PC-9 (cell line): ENCODE measurements around the gene ATF1. TPM values are rescaled to one million over a fixed set of nuclear protein-coding genes. Genes with fewer than 3 reads are reported as not detected.

Source experiments
- BruUV-seq: library from RNA; stranded (reverse); fragments of 400-500 nt; replicated peaks from 2 replicates; lab custom pipeline; 2021; lab: Mats Ljungman, UMichigan
- CTCF ChIA-PET: fragments of 300-600 bp; sonication (Branson Sonifier 250); formaldehyde crosslinking; loops from one replicate; lab custom pipeline; 2022; ENCODE audit warnings: antibody characterized with exemption; lab: Charles Lee
- POLR2A ChIA-PET: fragments of 300-600 bp; sonication (Branson Sonifier 250); formaldehyde crosslinking; loops from one replicate; lab custom pipeline; 2022; ENCODE audit warnings: antibody characterized with exemption; ENCODE audit not compliant: unreplicated experiment; lab: Charles Lee
- DNase-seq, 2 experiments: peaks; one replicate each; pipeline versions ENCODE4 v3.0.0 to v3.0.0-alpha.2; 2015 to 2022; ENCODE audit warnings: mixed read lengths in 1 of 2
- H2AFZ ChIP-seq: fragments of 200-600 bp; sonication (generic); 2 replicates; pipeline ENCODE4 v1.8.1; 2017; ENCODE audit warnings: antibody characterized with exemption
- H3F3A ChIP-seq: fragments of 200-600 bp; sonication (generic); 2 replicates; pipeline ENCODE4 v1.8.1; 2017; ENCODE audit warnings: antibody characterized with exemption, mild to moderate bottlenecking, low read depth; ENCODE audit not compliant: insufficient read depth
- H3K27ac ChIP-seq: fragments of 200-600 bp; sonication (generic); 2 replicates; pipeline ENCODE4 v1.6.1; 2016; ENCODE audit warnings: mixed run types
- H3K27me3 ChIP-seq: fragments of 200-600 bp; sonication (generic); 2 replicates; pipeline ENCODE4 v1.6.1; 2016; ENCODE audit warnings: low read depth, mixed run types; ENCODE audit not compliant: insufficient read depth
- H3K36me3 ChIP-seq: fragments of 200-600 bp; sonication (generic); 2 replicates; pipeline ENCODE4 v1.6.1; 2016; ENCODE audit warnings: low read depth, mixed run types
- H3K4me1 ChIP-seq: fragments of 200-600 bp; sonication (generic); replicated peaks from 2 replicates; pipeline ENCODE4 v1.6.1; 2016; ENCODE audit warnings: mixed run types; ENCODE audit not compliant: insufficient read depth
- H3K4me2 ChIP-seq: fragments of 200-600 bp; sonication (generic); 2 replicates; pipeline ENCODE4 v1.6.1; 2017; ENCODE audit warnings: mixed run types
- H3K4me3 ChIP-seq: fragments of 200-600 bp; sonication (generic); 2 replicates; pipeline ENCODE4 v1.6.1; 2016; ENCODE audit warnings: mixed run types
- H3K79me2 ChIP-seq: fragments of 200-600 bp; sonication (generic); 2 replicates; pipeline ENCODE4 v1.6.1; 2017; ENCODE audit warnings: low read depth, mixed run types
- H3K9me2 ChIP-seq: fragments of 200-600 bp; sonication (generic); 2 replicates; pipeline ENCODE4 v1.8.1; 2017; ENCODE audit warnings: mild to moderate bottlenecking; ENCODE audit not compliant: insufficient read depth
- H3K9me3 ChIP-seq: fragments of 200-600 bp; sonication (generic); 2 replicates; pipeline ENCODE4 v1.8.1; 2016; ENCODE audit warnings: low read depth; ENCODE audit not compliant: insufficient read depth
- H4K20me1 ChIP-seq: fragments of 200-600 bp; sonication (generic); 2 replicates; pipeline ENCODE4 v1.8.1; 2017; ENCODE audit not compliant: insufficient read depth
- EZH2 ChIP-seq: fragments of 200-600 bp; sonication (generic); IDR thresholded peaks from 2 replicates; pipeline ENCODE4 v1.8.0; 2017; ENCODE audit warnings: antibody characterized with exemption, low read depth
- intact Hi-C: fragments of 100-400 bp; cut with micrococcal nuclease; formaldehyde crosslinking; loops from one replicate; pipeline ENCODE4 v1.10.0; 2022; ENCODE audit not compliant: unreplicated experiment
- total RNA-seq: library from RNA; stranded (reverse); gene quantifications from 2 replicates; pipeline ENCODE4 v1.2.3, GENCODE V29; 2021
- TF ChIP-seq, protein P1 (sequence below): fragments of 200-600 bp; sonication (generic); conservative IDR thresholded peaks from 2 replicates; pipeline ENCODE4 v1.6.1; 2017; ENCODE audit warnings: mixed run types, antibody characterized with exemption, mild to moderate bottlenecking, moderate library complexity

ATF1 gene
- total RNA-seq, 1 experiment from 2014 or later = 37.9 TPM

DNA sequence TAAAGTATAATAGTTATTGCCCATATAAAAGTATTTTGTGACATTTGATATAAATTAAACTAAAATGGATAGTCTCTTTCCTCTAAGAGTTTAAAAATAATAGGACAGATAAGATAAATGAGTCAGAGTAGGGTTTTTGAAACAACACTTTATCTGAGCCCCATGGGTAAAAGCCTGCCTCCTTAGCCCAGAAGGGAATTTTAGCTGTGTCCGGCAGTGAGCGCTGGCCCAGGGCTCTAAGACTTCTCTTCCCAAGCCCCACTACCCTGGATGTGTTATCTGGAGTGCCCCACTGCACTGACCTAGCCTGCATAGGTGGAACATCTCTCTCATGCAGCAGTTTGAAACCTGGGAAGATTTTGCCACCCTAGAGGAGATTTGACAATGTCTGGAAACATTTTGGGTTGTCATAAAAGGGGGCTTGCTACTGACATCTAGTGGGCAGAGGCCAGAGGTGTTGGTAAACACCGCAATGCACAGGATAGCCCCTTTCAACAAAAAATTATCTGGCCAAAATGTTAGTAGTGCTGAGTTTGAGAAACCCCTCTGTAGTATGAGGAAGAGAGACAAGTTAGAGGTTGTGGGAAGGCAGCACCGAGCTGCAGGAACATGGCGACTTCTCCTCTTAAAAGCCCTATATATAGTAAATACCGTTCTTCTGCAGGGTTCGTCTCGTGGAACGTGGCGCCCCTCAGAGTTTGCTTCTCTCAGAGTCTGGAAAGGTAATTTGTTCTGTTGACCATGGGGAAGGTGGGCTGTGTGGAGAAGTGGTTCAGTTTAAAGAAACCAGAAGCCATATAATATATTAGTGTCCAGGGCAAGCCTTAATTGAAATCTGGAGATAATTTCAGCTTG lies 29.3 kb upstream of the ATF1 start:
- Histone ChIP-seq H2AFZ (no peak overlapping the region), H3K27ac (no peak overlapping the region), H3K79me2 (no peaks in the 10 kb centered on the region), H3K9me3 (no peaks in the 10 kb centered on the region), H3K27me3 (no peaks in the 10 kb centered on the region), H3K36me3 (peaks cover 25% of the 10 kb centered on the region; the same call in 1 of the 2 replicates), H3K4me2 (no peak overlapping the region), H3F3A (no peaks in the 10 kb centered on the region), H3K4me1 (no peaks in the 10 kb centered on the region; the same call in 1 of the 2 replicates), H3K9me2 (no peaks in the 10 kb centered on the region), H3K4me3 (no peak overlapping the region), H4K20me1 (no peaks in the 10 kb centered on the region)
- POLR2A ChIA-PET = no interaction called here
- CTCF ChIA-PET = interaction anchor here (0.5 to 1.0 kb wide), 3 partner anchors 94 to 660 kb away, joined by 3 to 4 read pairs (median 3); no protein-coding TSS in a partner anchor
- no peak for TF ChIP-seq EZH2
- TF ChIP-seq, protein P1, sequence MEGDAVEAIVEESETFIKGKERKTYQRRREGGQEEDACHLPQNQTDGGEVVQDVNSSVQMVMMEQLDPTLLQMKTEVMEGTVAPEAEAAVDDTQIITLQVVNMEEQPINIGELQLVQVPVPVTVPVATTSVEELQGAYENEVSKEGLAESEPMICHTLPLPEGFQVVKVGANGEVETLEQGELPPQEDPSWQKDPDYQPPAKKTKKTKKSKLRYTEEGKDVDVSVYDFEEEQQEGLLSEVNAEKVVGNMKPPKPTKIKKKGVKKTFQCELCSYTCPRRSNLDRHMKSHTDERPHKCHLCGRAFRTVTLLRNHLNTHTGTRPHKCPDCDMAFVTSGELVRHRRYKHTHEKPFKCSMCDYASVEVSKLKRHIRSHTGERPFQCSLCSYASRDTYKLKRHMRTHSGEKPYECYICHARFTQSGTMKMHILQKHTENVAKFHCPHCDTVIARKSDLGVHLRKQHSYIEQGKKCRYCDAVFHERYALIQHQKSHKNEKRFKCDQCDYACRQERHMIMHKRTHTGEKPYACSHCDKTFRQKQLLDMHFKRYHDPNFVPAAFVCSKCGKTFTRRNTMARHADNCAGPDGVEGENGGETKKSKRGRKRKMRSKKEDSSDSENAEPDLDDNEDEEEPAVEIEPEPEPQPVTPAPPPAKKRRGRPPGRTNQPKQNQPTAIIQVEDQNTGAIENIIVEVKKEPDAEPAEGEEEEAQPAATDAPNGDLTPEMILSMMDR = peak; percentile 69
- intact Hi-C loops = loop anchor here (2.0 kb wide), 1 partner anchor 230 kb away; the partner anchor contains the start of gene DIP2B
- no TSS peak for BruUV-seq
- peak in 1 of 2 experiments; percentile 18 for DNase-seq

DNA sequence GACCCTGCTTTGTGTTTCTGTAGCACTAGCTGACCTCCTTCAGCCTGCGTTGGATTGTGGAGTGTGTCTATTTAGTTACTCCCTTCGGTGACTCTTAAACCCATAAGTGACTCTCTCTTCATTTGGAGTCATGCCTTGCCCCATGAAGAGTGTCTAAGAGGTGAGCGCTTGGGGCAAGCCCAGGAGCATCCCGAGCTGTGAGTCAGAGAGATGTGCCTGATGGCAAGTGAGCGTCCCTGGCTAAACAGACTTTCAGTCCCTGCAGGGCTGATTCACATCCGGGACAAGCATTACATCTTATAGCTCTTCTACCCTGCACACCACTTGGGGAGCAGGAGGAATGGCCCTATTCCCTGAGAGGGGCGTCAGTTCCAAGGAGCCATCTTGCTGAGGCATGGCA lies 24.3 kb upstream of the ATF1 start:
- ChIA-PET POLR2A (interaction anchor here (0.5 kb wide), 1 partner anchor 25 kb away, joined by 3 read pairs; no protein-coding TSS in a partner anchor), CTCF (no interaction called here)
- Histone ChIP-seq H3K27ac (no peak overlapping the region), H4K20me1 (no peaks in the 10 kb centered on the region), H3F3A (no peaks in the 10 kb centered on the region), H3K4me1 (no peaks in the 10 kb centered on the region), H3K9me2 (no peaks in the 10 kb centered on the region), H3K4me2 (no peak overlapping the region), H3K79me2 (no peaks in the 10 kb centered on the region), H3K36me3 (peaks cover 14% of the 10 kb centered on the region; the same call in 1 of the 2 replicates), H2AFZ (no peak overlapping the region), H3K9me3 (no peaks in the 10 kb centered on the region), H3K27me3 (no peaks in the 10 kb centered on the region), H3K4me3 (no peak overlapping the region)
- intact Hi-C loops = no loop called here
- no TSS peak for BruUV-seq
- TF ChIP-seq EZH2 = no peak
- TF ChIP-seq, protein P1 = no peak
- DNase-seq = no peak

DNA sequence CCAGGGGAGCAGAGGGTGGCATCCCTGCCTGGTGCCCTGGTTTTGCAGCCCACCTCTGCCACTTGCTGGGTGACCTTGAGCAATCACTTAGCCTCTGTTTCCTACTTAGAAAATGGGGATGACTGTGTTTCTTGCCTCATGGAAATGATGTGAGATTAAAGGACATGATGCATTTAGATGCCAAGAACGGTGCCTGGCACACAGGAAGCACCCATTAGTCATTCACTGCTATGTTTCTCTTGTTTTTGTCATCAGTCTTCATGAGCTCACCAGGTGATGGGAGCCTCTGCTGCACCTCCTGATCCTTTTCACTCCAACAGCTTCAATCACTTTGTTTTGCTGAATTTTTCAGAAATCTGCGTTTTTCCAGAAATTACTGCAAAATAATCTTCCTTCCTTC lies 23.6 kb upstream of the ATF1 start:
- H3K27me3 ChIP-seq = no peaks in the 10 kb centered on the region
- no peaks in the 10 kb centered on the region for H3K9me3 ChIP-seq
- no peak overlapping the region for H2AFZ ChIP-seq
- no peaks in the 10 kb centered on the region for H3K4me1 ChIP-seq
- H4K20me1 ChIP-seq = no peaks in the 10 kb centered on the region
- intact Hi-C loops = no loop called here
- no peak overlapping the region for H3K27ac ChIP-seq
- H3K79me2 ChIP-seq = no peaks in the 10 kb centered on the region
- no peak overlapping the region for H3K4me2 ChIP-seq
- DNase-seq = no peak
- ChIA-PET CTCF (no interaction called here), POLR2A (interaction anchor here (0.6 kb wide), 1 partner anchor 297 kb away, joined by 4 read pairs; no protein-coding TSS in a partner anchor)
- H3K9me2 ChIP-seq = no peaks in the 10 kb centered on the region
- TF ChIP-seq, protein P1 = no peak
- TF ChIP-seq EZH2 = no peak
- H3F3A ChIP-seq = no peaks in the 10 kb centered on the region
- no peak overlapping the region for H3K4me3 ChIP-seq
- BruUV-seq = no TSS peak
- H3K36me3 ChIP-seq = peaks cover 14% of the 10 kb centered on the region; the same call in 1 of the 2 replicates
